HEK293 (cell line): ENCODE measurements around the gene NTN5.
A peak's percentile ranks its signal among the peaks of the same experiment; 100 is the strongest.

Experiments
- CTCF ChIA-PET: fragments of 350-600 bp; formaldehyde crosslinking; extraction: SDS; loops from one replicate; lab custom pipeline; 2021; ENCODE audit warnings: antibody characterized with exemption; lab: Yijun Ruan, JAX
- POLR2A ChIA-PET: fragments of 300-600 bp; formaldehyde crosslinking; extraction: SDS; loops from one replicate; lab custom pipeline; 2020; ENCODE audit warnings: antibody characterized with exemption, inconsistent platforms; lab: Yijun Ruan, JAX
- H3K27ac ChIP-seq: fragments of 200-500 bp; sonication (Bioruptor generic); 2 replicates; pipeline ENCODE4 v1.5.1; 2014; ENCODE audit warnings: low read depth, low read length, control low read depth, inconsistent platforms; ENCODE audit errors: extremely low read depth
- H3K36me3 ChIP-seq, 2 experiments: fragments of 200-500 bp in 1 of 2; sonication (Bioruptor generic) in 1 of 2; 1 replicate in 1 of 2; 2 replicates in 1 of 2; pipeline ENCODE4 v1.5.1; 2014 to 2017; ENCODE audit warnings: inconsistent platforms in 2 of 2, low read length in 2 of 2; ENCODE audit not compliant: control insufficient read depth in 2 of 2, insufficient read depth in 1 of 2
- H3K4me1 ChIP-seq: fragments of 200-500 bp; sonication (Bioruptor generic); 2 replicates; pipeline ENCODE4 v1.5.1; 2014; ENCODE audit warnings: mild to moderate bottlenecking, low read length, inconsistent platforms; ENCODE audit not compliant: control insufficient read depth, insufficient read depth
- H3K4me3 ChIP-seq: 2 replicates; pipeline ENCODE4 v1.5.1; 2011; ENCODE audit warnings: low read depth, mild to moderate bottlenecking, control low read depth, low read length, moderate library complexity
- H3K9me3 ChIP-seq: fragments of 200-500 bp; sonication (Bioruptor generic); 2 replicates; pipeline ENCODE4 v1.5.1; 2014; ENCODE audit warnings: low read depth, low read length, inconsistent platforms; ENCODE audit not compliant: control insufficient read depth, insufficient read depth
- GFI1B ChIP-seq: fragments of 450-650 bp; formaldehyde crosslinking; IDR thresholded peaks from 2 replicates; pipeline ENCODE4 v1.5.1; 2016; ENCODE audit warnings: missing biosample characterization, missing genetic modification characterization
- GLIS2 ChIP-seq: fragments of 450-650 bp; formaldehyde crosslinking; IDR thresholded peaks from 2 replicates; pipeline ENCODE4 v1.5.1; 2016; ENCODE audit warnings: missing biosample characterization, missing genetic modification characterization
- KLF8 ChIP-seq: fragments of 450-650 bp; formaldehyde crosslinking; IDR thresholded peaks from 2 replicates; pipeline ENCODE4 v1.5.1; 2016; ENCODE audit warnings: missing biosample characterization, missing genetic modification characterization
- PRDM10 ChIP-seq: fragments of 450-650 bp; formaldehyde crosslinking; IDR thresholded peaks from 2 replicates; pipeline ENCODE4 v1.5.1; 2016; ENCODE audit warnings: missing biosample characterization, missing genetic modification characterization
- REPIN1 ChIP-seq: fragments of 450-650 bp; formaldehyde crosslinking; IDR thresholded peaks from 2 replicates; pipeline ENCODE4 v1.5.1; 2017; ENCODE audit warnings: missing biosample characterization, missing genetic modification characterization, low read depth
- REST ChIP-seq: fragments of 450-650 bp; formaldehyde crosslinking; IDR thresholded peaks from 2 replicates; pipeline ENCODE4 v1.5.1; 2016; ENCODE audit warnings: missing biosample characterization, missing genetic modification characterization
- ZBTB10 ChIP-seq: fragments of 450-650 bp; formaldehyde crosslinking; IDR thresholded peaks from 2 replicates; pipeline ENCODE4 v1.5.1; 2016; ENCODE audit warnings: missing biosample characterization, missing genetic modification characterization
- ZBTB11 ChIP-seq: fragments of 450-650 bp; formaldehyde crosslinking; conservative IDR thresholded peaks from 2 replicates; pipeline ENCODE4 v1.5.1; 2016; ENCODE audit warnings: low read depth, missing biosample characterization, missing genetic modification characterization
- ZEB2 ChIP-seq: fragments of 450-650 bp; formaldehyde crosslinking; IDR thresholded peaks from 2 replicates; pipeline ENCODE4 v1.5.1; 2016; ENCODE audit warnings: missing biosample characterization, missing genetic modification characterization
- ZFP69B ChIP-seq: fragments of 450-650 bp; formaldehyde crosslinking; IDR thresholded peaks from 2 replicates; pipeline ENCODE4 v1.5.1; 2016; ENCODE audit warnings: missing biosample characterization, missing genetic modification characterization
- ZNF121 ChIP-seq: fragments of 450-650 bp; formaldehyde crosslinking; IDR thresholded peaks from 2 replicates; pipeline ENCODE4 v1.5.1; 2016; ENCODE audit warnings: missing biosample characterization, missing genetic modification characterization
- ZNF184 ChIP-seq: fragments of 450-650 bp; IDR thresholded peaks from 2 replicates; pipeline ENCODE4 v1.5.1; 2018; ENCODE audit warnings: missing biosample characterization, mild to moderate bottlenecking, missing genetic modification characterization
- ZNF274 ChIP-seq, 2 experiments: fragments of 200-500 bp in 1 of 2; fragments of 450-650 bp in 1 of 2; sonication (Bioruptor generic) in 1 of 2; formaldehyde crosslinking in 1 of 2; IDR thresholded peaks; 2 replicates each; pipeline versions ENCODE4 v1.5.1 to v1.6.1; 2014 to 2016; ENCODE audit warnings: borderline replicate concordance in 1 of 2, inconsistent platforms in 1 of 2, low read length in 1 of 2, missing biosample characterization in 1 of 2, missing genetic modification characterization in 1 of 2
- ZNF473 ChIP-seq: fragments of 450-650 bp; formaldehyde crosslinking; IDR thresholded peaks from 2 replicates; pipeline ENCODE4 v1.5.1; 2017; ENCODE audit warnings: missing biosample characterization, missing genetic modification characterization
- ZNF621 ChIP-seq: fragments of 450-650 bp; formaldehyde crosslinking; IDR thresholded peaks from 2 replicates; pipeline ENCODE4 v1.5.1; 2017; ENCODE audit warnings: missing biosample characterization, missing genetic modification characterization
- ZNF624 ChIP-seq: fragments of 450-650 bp; formaldehyde crosslinking; IDR thresholded peaks from 2 replicates; pipeline ENCODE4 v1.5.1; 2017; ENCODE audit warnings: missing biosample characterization, missing genetic modification characterization
- ZNF664 ChIP-seq: fragments of 450-650 bp; formaldehyde crosslinking; IDR thresholded peaks from 2 replicates; pipeline ENCODE4 v1.5.1; 2016; ENCODE audit warnings: missing biosample characterization, missing genetic modification characterization
- ZNF776 ChIP-seq: fragments of 450-650 bp; formaldehyde crosslinking; IDR thresholded peaks from 2 replicates; pipeline ENCODE4 v1.5.0; 2017; ENCODE audit warnings: missing biosample characterization, missing genetic modification characterization, borderline replicate concordance
- ZNF830 ChIP-seq: fragments of 450-650 bp; IDR thresholded peaks from 2 replicates; pipeline ENCODE4 v1.5.0; 2018; ENCODE audit warnings: missing biosample characterization, missing genetic modification characterization, low read depth, mild to moderate bottlenecking, moderate library complexity
- ZNF843 ChIP-seq: fragments of 450-650 bp; formaldehyde crosslinking; IDR thresholded peaks from 2 replicates; pipeline ENCODE4 v1.5.1; 2016; ENCODE audit warnings: missing biosample characterization, missing genetic modification characterization

NTN5 gene

GRCh38 chr19:48634424-48635262 lies 38.2 kb downstream of the NTN5 start:
- H3K4me3 ChIP-seq: no peak overlapping the region
- peaks cover 8 to 30% of the 10 kb centered on the region in 2 experiments; a peak in 2 of 3 replicates for H3K36me3 ChIP-seq
- POLR2A ChIA-PET: interaction anchor here (0.6 to 8.1 kb wide), 6 partner anchors 11 to 238 kb away, joined by 4 to 97 read pairs (median 16); partner anchors contain the start of genes CA11, FAM83E, PPP1R15A and RPL18
- peaks cover 23% of the 10 kb centered on the region for H3K4me1 ChIP-seq
- CTCF ChIA-PET: interaction anchor here (0.6 to 1.2 kb wide), 5 partner anchors 20 to 145 kb away, joined by 3 to 4 read pairs (median 3); no protein-coding TSS in a partner anchor
- no peaks in the 10 kb centered on the region for H3K9me3 ChIP-seq
- H3K27ac ChIP-seq: peak overlapping the region; percentile 86
- TF ChIP-seq ZNF624 (tag by site-specific recombination) (no peak), ZNF473 (tag by site-specific recombination) (no peak), REST (no peak), ZNF664 (no peak), ZNF621 (tag by site-specific recombination) (no peak), ZFP69B (0 out of 2 replicates have a peak, but pooled peaks have one; percentile 37), GFI1B (tag by site-specific recombination) (no peak), ZNF830 (tag by site-specific recombination) (no peak), PRDM10 (tag by site-specific recombination) (peak; percentile 99), KLF8 (tag by site-specific recombination) (peak; percentile 84), ZNF776 (no peak), ZNF843 (tag by site-specific recombination) (no peak), ZNF274 (IDR thresholded peaks at IDR 0.05; ENCODE audit: low read length) (no peak), ZNF274 (tag by site-specific recombination; IDR thresholded peaks at IDR 0.05; ENCODE audit: borderline replicate concordance) (no peak), ZNF121 (tag by site-specific recombination) (no peak), ZBTB11 (0 out of 2 replicates have a peak, but pooled peaks have one; percentile 1), ZEB2 (peak; percentile 68), REPIN1 (tag by site-specific recombination) (no peak), ZBTB10 (tag by site-specific recombination) (peak; percentile 74), ZNF184 (tag by site-specific recombination) (no peak), GLIS2 (tag by site-specific recombination) (peak; percentile 81)
